GM19025 (cell line): ENCODE results near the gene PEAK1.

Source experiments
- ATAC-seq: cut with Tn5 transposase; IDR thresholded peaks from one replicate; pipeline ENCODE4 v1.9.1; 2021; ENCODE audit warnings: mild to moderate bottlenecking, low read depth, moderate library complexity; ENCODE audit not compliant: unreplicated experiment

The PEAK1 gene

DNA sequence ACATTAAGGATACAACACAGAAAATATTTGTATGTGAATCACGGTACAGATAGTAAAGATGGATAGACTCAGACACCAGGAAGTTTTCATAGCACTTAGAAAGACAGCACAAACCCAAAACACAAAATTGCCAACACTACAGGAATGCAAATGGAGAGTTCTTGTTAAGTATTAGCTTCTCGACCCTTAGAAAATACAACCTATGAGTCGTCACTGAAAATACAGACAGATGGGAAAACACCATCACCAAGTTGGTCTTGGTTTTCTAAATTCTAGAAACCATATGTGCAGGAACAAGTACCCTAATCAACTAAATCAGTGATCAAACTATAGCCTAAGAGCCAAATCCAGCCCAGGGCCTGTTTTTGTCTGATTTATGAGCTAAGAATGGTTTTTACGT lies 50.7 kb downstream of the PEAK1 start:
- ATAC-seq = no peak

DNA sequence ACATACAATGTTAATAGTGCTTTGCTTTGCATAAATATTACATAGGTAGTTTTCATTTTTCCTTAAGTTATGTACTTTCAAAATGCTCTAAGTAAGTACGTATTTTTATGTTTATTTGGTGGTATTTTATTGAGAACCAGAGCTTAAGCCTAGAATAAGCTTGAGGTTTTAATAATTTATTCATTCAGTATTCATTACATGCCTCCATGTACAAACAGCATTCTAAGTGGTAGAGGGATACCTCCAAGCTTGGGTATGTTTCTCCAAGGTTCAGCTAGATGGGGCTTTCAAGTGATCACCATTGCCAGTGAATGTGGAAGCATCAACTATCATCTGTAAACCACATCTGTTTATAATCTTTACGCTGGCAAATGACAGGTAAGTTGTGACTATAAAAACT lies 52.3 kb downstream of the PEAK1 start:
- ATAC-seq = no peak

DNA sequence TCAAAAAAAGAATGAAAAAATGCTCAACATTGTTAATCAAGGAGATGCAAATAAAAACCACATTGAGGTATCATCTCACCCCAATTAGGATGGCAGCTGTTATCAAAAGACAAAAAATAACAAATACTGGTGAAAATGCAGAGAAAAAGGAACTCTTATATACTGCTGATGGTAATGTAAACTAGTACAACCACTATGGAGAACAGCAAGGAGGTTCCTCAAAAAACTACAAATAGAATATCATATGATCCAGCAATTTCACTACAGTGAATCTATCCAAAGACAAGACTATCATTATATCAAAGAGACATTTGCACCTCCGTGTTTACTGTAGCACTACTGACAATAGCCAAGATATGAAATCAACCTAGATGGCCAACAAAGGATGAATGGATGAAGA lies 58.4 kb downstream of the PEAK1 start:
- ATAC-seq = no peak

DNA sequence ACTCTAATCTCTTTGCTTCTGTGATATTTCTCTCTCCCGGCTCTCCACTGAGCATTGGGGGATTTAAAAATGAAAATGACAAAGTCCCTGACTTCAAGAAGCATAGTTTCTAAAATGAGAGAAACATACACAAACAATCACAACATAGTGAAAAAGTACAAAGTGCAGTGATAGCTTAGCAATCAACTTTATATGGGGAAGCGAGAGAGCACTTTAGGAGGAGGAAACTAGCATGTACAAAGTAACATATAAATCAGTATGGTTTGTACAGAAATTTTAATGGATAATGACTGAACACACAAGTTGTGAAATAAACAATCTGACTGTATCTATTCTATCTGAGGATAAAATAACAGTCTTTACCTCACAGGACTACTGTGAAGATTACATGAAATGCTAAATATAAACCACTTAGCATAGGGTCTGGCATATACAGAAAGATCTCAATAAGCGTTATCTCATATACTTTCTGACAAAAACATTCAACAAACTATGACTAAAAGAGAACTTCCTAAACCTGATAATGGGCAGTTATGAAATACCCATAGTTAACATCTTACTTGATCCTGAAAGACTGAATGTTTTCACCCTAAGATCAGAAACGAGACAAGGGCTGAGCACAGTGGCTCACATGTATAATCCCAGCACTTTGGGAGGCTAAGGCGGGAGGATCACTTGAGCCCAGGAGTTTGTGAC lies 61.2 kb downstream of the PEAK1 start:
- no peak for ATAC-seq

DNA sequence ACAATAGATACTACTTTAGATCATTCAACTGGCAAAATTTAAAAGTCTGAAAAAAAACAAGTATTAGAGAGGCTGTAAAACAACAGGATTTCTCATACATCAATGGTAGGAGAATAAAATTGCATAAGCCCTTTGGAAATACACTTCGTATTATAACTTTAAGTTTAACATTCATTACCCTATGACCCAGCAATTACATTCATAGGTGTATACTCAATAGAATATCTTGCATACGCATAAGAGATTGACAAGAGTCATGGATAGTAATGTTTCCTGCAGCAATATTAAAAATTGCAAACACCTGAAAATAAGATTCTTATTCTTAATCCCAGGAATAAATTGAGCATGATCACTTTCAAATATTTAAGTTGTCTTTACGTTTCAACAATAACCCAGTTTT lies 63.6 kb downstream of the PEAK1 start:
- no peak for ATAC-seq

DNA sequence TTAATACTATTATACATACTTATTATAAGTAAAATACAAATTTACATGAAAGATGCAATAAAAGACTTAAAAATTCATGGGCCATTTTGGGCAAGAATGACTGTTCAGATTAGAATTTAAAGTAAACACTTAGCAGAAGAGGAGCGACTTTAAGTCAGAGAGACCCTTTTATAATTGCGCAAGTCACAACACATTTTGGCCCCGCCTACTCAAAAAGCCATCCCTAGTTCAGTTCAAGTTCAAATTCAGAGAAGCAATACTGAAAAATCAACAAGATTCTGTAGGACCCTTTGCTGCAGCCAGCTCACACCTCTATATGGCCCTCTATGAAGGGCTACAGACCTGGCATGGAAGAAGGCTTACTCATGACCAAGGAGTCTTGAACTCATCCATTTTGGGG lies 64.6 kb downstream of the PEAK1 start:
- ATAC-seq = no peak

DNA sequence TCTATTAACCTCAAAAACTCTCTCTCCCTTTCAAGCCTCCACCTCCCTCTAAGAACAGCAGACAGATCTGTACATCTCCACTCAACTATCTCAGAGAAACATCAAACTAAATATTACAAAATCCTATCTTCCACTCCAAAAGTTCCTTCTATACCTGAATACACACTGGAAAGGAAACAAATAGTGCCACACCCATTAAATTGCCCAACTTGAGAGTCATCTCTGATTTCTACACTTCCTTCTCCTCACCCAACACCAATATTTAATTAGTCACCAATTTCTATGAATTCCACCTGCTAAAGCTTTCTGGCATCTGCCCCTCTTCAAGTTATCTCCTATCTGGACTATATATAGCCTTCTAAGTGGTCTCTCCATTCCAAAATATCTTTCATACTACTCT lies 65.8 kb downstream of the PEAK1 start:
- ATAC-seq = no peak

DNA sequence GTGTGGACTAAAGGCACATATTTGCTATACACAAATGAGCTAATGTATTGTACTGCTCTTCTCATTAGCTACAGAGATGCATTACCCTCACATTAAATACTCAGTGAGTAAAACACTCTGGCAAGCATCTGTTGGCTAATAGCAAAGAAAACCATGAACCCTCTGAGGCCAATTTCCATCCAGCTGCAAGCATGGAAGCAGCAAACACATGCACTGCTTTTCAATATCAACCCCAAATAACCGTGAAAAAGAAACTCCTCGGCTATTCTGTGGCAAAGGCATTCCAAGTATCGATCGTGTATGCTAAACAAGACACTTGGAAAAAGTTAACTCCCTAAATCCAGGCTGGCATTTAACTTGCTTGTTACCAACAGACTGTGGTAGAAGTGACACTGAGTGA lies 67.0 kb downstream of the PEAK1 start:
- ATAC-seq = no peak

DNA sequence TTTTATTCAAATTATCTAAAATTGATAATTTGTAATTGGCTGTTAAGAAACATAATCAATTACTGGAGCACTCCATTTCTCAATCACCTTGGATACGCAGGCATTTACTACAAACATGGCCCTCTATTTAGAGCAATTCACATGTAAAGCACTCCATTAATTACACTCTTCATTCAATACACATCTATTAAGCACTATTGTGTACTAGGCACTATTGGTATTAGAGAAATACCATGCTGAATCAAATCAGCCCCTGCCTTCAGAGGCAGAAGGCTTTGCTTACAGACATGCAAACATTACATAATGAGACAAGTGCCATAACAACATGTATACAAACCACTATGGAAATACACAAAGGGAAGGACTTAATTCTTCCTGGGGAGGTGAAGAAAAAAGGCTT lies 69.1 kb downstream of the PEAK1 start:
- ATAC-seq = no peak

DNA sequence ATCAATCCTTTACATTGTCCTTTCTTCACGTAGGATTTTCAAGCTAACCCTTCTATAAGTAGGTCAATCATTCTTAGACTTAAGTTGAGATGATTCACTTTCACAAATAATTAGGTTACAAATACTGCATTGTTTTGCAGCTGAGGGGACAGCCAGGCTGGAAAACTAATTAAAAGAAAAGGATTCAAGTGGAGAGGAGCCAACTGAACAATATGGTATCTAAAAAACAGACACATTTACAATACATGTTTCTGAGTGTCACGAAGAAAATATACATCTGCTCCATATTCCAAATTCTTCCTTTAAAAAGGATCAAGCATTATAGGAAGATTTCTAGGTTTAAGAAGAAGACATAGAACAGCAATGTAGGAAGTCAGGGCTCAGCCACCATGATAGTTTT lies 70.2 kb downstream of the PEAK1 start:
- ATAC-seq = no peak

DNA sequence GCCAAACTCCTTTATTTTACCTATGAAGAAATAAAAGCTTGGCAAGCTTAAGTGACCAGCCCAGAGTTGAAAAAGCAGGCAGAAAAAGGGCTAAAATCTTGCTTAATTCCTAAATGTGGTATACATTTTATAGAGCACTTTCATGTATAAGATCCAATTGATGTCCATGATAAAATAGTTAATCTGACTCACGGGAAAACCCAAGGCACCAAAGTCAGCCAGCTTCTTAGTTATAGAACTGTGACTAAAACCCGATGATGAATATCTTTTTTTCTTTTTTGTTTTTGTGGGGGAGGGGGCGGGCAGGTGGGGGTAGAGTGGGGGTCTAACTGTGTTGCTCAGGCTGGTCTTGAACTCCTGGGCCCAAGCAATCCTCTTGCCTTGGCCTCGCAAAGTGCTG lies 71.4 kb downstream of the PEAK1 start:
- ATAC-seq = no peak

DNA sequence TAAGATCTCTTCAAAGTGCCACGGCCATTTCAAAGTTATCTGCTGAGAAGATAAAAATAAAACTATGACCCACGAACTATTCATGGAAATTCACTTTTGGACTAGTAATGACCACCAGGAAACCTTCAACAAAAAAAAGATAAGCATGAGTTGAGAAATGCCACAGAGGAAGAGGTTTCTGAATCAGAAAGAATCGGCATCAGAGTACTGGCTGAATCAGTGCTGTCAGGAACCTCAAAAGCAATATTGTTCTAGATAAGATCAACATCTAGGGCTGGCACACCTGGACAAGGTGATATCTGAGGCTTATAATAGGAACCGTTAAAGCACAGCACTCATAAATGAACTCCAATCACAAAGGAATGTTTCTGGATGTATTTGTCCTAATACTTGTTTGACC lies 72.7 kb downstream of the PEAK1 start:
- no peak for ATAC-seq

DNA sequence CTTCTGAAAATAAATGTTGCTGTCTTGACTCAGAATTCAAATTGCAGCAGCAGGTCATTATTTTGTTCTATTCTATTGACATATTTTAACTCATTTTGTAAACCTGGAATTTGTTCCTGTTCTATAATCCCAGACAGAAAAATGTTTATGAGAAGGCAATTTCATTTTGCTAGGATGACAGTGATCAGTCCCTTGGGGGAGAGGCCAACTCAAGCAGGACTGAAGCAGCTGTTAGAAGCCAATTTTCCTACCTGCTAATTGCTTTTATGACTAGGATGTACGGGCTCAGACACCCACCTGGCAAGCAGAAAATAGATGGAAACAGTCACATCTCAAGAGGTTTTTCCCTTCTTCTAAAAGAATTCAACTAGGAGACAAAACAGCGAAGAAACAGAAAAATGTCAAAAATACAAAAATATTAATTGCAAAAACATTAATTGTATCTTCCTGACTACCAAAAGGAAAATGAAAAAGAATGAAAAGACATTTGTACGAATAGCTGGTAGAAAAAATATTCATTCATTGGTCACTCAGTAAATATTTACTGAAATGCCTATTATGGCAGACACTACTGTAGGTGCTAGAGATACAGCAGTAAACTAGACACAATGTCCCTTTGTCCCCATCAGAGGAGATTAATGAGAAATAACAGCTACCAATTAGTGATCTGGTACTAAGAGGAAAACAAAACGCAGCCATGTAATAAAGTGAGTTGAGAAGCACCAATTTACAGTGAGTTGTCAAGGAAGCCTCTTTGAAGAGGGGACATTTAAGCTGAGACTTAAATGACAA lies 73.5 kb downstream of the PEAK1 start:
- ATAC-seq = no peak

DNA sequence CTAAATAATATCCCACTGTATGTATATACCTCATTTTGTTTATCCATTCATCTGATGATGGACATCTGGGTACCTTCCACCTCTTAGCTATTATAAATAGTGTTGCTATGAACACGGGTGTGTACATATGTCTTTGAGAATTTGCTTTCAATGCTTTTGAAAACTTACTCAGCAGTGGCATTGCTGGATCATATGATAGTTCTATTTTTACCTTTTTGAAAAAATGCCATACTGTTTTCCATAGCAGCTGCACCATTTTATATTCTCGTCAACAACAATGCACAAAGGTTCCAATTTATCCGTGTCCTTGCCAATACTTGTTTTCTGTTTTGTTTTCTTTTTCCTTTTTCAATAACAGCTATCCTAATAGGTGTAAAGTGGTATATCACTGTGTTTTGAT lies 77.1 kb downstream of the PEAK1 start:
- ATAC-seq = no peak

DNA sequence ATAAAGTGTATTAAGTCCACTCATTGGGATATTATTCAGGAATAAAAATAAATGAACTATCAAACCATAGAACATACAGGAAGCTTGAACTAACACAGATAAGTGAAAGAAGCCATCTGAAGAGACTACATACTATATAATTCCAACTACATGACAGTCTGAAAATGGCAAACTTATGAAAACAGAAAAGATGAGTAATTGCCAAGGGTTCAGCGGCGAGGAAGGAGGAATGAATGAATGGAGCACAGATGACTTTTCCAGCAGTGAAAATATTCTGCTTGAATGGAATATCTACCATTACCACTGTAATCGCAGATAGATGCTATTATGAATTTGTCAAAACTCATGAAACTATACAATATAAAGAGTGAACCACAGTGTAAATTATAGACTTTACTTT lies 79.7 kb downstream of the PEAK1 start:
- no peak for ATAC-seq

DNA sequence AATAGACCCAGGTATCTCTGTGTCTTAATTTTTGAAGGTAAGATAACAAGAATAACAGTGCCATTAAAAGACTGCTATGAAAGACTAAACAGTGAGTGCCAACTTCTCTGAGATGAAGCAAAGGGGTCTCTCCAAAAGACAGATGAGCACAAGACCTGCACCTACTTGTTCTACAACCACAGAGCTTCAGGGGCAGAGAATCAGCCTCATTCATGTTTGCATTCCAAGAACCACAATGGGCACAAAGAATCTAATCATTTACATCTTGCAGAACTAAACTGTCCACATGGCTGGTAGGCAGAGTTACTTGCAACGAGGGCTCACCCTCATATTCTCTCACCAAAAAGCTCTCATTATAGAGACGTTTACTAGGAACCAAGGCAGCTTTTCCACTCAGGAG lies 83.9 kb downstream of the PEAK1 start:
- no peak for ATAC-seq

DNA sequence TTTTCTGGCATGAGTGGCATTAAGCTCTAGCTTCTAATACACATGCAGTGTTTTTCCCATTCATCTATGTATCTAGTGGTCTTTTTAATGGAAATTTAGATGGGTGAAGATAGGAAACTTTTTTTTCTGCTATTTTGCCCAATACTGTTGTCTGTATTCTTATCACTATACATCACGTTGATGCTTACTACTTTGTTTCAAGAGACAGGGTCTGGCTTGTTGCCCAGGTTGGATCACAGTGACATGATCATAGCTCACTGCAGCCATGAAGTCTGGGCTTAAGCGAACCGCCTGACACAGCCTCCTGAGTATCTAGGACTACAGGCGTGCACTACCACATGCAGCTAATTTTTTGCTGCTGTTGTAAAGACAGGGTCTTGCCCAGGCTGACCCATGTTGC lies 84.6 kb downstream of the PEAK1 start:
- no peak for ATAC-seq

DNA sequence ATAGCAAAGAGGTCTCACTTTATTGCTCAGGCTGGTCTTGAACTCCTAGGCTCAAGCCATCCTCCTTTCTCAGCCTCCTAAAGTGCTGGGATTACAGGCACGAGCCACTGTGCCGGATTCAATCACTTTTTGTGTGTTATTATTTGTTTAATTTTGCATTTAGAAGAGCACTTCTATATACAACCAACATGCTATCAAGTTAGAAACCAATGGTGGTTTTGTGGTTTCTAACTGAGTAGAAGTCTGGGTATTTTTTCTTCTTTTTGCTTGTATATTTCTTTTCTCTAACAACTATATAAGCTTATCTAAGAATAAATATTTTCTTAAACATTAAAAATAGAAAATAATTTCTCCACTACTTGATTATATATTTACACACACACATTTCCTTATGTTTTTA lies 86.7 kb downstream of the PEAK1 start:
- no peak for ATAC-seq

DNA sequence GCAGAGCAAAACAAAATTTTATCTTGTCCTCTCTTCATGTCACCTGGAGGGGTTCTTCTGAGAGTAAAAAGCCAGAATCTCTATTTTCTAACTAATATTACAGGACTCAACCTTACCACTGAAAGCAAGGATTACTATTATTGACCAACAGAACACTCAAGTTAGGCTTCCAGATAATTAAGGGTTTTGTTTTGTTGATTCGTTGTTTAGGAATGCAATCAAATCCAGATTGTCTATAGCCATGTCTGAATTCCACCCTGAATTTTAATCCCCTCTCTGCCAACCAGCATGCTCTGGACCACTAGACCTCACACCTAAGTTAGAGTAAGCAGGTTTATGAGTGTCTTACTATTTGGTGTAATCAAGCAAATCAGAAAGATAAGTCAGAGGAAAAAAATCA lies 90.7 kb downstream of the PEAK1 start:
- ATAC-seq = no peak

DNA sequence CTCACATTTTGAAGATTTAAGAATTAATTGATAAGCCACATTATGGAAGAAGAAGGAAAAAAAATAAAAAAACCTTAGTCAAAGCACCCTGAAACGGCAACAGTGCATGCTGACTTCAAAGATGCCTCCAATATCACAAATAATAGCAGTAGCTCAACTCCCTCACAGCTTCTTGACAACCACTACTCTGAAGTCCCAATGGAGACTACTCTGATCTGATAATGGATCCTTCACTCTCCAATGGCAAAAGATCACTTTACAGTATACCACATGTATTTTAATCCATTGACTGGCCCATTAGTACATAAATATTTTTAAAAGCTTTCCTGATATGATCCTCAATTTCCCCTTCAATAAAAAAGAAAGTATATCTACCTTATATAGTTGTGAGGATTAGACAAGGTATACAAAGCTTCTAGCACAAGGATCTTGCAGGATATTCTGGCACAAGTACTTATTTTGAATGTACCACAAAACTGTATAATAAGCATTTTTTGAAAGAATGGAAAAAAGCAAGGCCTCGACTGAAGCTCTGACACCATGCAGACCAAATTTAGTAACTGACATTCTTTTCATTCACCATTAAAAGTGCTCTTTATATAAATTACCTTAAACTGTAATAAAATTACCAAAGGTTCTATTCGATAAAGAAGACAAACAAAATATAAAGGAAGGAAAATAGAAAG lies 91.9 kb downstream of the PEAK1 start:
- no peak for ATAC-seq

DNA sequence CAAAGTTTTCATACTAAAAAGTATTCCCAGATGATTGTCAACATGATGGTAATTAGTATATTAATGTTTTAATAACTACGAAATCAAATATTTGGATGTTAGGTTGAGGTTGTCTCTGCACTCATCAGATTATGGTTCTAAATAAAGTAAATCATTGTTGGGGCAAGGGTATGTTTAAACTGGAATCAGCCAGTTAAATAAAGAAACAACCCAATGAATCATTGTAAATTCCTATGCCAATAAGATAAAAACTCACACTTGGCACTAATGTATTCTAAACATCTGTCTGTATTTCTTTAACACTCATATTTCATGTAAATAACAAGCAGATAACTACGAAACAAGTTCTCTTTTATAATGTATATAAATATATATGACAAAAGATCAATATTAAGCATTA lies 92.7 kb downstream of the PEAK1 start:
- no peak for ATAC-seq

DNA sequence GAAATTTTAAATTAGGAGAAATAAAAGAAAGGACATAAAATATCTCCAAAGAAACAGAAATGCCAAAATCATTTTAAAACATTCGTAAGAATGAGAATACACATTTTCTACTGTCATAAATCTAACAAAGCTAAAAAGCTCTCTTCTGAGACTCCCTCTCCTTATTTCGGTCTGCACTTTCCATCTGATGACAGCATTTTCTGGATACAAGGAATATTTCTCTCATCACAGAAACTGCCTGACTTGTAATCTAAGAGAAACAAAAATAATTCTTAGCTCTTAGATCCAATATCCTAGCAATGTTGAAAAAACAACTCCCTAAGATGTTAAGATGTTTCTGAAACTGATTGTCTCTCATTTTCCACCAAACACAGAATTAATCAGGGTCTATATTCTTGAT lies 93.5 kb downstream of the PEAK1 start:
- ATAC-seq = no peak
